IMR-90 (cell line): ENCODE measurements around the gene SLBP.

ENCODE experiments used
- CHD1 ChIP-seq: IDR thresholded peaks from 2 replicates; pipeline ENCODE4 v1.6.1; 2012; ENCODE audit warnings: low read depth, low read length, improper control_type of control experiment
- CTCF ChIP-seq: conservative IDR thresholded peaks from 2 replicates; pipeline ENCODE4 v1.5.1; 2012; ENCODE audit warnings: mild to moderate bottlenecking, low read depth, low read length, improper control_type of control experiment
- MAZ ChIP-seq: IDR thresholded peaks from 2 replicates; pipeline ENCODE4 v1.6.1; 2012; ENCODE audit warnings: low read depth, mild to moderate bottlenecking, low read length, improper control_type of control experiment, moderate library complexity, borderline replicate concordance
- POLR2A ChIP-seq: IDR thresholded peaks from 2 replicates; pipeline ENCODE4 v1.6.1; 2012; ENCODE audit warnings: mild to moderate bottlenecking, low read depth, low read length
- SMC3 ChIP-seq: fragments of 150-350 bp; IDR thresholded peaks from 2 replicates; pipeline ENCODE4 v1.6.1; 2016; ENCODE audit warnings: low read depth, mild to moderate bottlenecking, antibody characterized with exemption, low read length, moderate library complexity

- no peak for TF ChIP-seq POLR2A
- TF ChIP-seq CTCF, result no peak
- TF ChIP-seq SMC3, result no peak
- no peak for TF ChIP-seq MAZ
- no peak for TF ChIP-seq CHD1
These were observed 29.1 kb upstream of the SLBP start for GRCh38 chr4:1741208-1741607.
